GM13976 (cell line): Measurements from ENCODE around the gene SLC35B4.

Experiments
- DNase-seq: peaks from one replicate; pipeline ENCODE4 v3.0.0; 2012; ENCODE audit warnings: low spot score
- in situ Hi-C: fragments of 300-500 bp; cut with MboI; formaldehyde crosslinking; loops from one replicate; pipeline ENCODE4 v1.12.0; 2022; ENCODE audit warnings: low sequenced_read_pairs, mixed read lengths, inconsistent platforms; ENCODE audit not compliant: unreplicated experiment
- TF ChIP-seq, protein P1 (sequence below): IDR thresholded peaks from 2 replicates; pipeline ENCODE4 v1.5.1; 2012; ENCODE audit warnings: borderline replicate concordance, mild to moderate bottlenecking; ENCODE audit not compliant: insufficient read depth; ENCODE audit errors: extremely low read depth, missing control alignments, control extremely low read depth

SLC35B4 gene

DNA sequence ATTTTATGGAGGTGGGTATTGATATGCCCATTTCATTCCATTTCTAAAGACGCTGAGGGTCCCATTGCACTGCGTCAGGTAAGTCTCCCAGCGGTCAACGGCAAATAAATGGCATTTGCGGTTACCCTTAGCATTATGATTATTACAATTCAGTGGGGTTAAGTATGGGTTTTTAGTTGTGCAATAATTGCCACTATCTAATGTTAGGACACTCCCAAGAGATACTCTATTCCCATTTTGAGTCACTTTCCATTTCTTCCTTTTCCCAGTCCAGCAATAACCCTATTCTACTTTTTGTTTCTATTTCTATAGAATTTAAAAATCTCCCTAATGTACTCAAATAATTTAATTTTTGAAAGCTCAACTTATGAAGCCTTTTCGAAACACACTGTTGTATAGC, 4.0 kb downstream of the SLC35B4 start:
- DNase-seq: no peak
- TF ChIP-seq, protein P1, sequence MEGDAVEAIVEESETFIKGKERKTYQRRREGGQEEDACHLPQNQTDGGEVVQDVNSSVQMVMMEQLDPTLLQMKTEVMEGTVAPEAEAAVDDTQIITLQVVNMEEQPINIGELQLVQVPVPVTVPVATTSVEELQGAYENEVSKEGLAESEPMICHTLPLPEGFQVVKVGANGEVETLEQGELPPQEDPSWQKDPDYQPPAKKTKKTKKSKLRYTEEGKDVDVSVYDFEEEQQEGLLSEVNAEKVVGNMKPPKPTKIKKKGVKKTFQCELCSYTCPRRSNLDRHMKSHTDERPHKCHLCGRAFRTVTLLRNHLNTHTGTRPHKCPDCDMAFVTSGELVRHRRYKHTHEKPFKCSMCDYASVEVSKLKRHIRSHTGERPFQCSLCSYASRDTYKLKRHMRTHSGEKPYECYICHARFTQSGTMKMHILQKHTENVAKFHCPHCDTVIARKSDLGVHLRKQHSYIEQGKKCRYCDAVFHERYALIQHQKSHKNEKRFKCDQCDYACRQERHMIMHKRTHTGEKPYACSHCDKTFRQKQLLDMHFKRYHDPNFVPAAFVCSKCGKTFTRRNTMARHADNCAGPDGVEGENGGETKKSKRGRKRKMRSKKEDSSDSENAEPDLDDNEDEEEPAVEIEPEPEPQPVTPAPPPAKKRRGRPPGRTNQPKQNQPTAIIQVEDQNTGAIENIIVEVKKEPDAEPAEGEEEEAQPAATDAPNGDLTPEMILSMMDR: no peak
- in situ Hi-C loops: no loop called here

GRCh38 chr7:134311807-134312206, 4.9 kb downstream of the SLC35B4 start:
- in situ Hi-C loops: no loop called here
- DNase-seq: no peak
- TF ChIP-seq, protein P1: no peak

DNA sequence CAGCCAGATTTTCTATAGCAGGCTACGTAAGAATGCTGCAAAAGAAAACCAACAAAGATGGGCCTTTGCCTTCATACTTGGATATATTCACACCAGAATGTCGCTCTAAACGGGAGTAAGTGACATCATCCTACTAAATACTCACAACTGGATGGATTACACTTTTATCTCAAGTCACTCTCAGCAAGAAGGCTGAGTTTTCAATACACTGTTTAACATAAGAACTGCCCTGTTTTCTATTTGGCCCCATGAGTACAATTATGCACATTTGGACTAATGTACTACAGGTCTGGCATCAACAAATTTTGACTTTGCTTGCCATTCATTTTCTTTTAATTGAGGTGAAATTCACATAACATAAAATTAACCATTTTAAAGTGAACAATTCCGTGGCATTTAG, 8.2 kb downstream of the SLC35B4 start:
- in situ Hi-C loops: no loop called here
- TF ChIP-seq, protein P1: no peak
- no peak for DNase-seq

DNA sequence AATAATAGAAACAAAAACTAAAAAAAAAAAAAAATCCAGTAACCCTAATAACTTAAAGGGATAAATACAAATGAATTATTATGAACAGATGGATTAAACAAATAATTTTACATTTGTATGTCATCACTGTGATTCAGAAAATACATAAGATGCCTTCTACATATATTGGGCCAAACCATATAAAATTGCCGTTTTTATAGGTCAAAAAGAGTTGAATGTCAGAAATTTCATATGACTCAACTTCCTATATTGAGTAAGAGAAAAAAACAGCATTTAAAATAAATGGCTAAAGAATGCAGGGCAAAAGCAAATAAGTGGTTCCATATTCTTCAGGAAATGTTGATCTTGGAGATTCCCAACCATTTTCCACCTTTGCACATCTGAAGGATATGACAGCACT, 9.4 kb downstream of the SLC35B4 start:
- DNase-seq: no peak
- in situ Hi-C loops: no loop called here
- TF ChIP-seq, protein P1: no peak

DNA sequence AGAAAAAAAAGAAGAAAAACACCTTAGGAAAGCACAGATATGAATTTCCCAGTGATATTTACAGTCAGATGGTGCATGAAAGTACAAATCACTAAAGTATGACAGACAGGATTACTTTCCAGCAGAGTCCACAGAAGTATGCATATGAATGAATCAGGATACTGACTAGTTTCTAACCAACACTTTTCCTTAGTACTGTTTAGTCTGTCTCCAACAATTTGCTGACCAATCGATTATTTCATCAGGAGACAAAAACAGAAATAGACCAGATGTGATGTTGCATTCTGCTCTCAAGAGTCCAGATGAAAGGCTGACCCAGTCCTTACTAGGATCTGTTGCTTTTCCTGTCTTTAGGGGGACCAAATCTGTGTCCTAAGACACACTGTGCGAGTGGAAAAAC, 14.6 kb downstream of the SLC35B4 start:
- TF ChIP-seq, protein P1: no peak
- in situ Hi-C loops: no loop called here
- no peak for DNase-seq

DNA sequence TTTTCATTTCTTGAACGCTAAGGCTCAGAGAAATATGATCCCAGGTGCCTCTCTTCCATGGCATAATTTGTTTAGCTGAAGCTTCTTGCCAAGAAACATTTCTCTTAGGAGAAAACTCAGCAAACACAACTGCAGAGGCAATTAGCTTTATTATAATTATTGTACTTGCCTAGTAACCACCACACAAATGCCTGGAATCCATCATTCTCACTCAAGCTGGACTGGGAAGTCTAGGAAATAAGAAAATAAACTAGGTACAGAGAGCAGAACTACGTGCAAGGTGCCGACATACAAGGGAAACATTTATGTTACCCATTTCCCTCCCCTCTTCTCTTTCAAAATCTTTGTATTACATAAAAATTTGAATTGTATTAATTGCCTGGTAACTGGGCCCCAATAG, 15.1 kb downstream of the SLC35B4 start:
- no peak for DNase-seq
- TF ChIP-seq, protein P1: no peak
- in situ Hi-C loops: no loop called here

- TF ChIP-seq, protein P1: no peak
- DNase-seq: no peak
- in situ Hi-C loops: no loop called here
Measured at GRCh38 chr7:134300988-134301387, 15.7 kb downstream of the SLC35B4 start.
